ENCODE measurements around the gene KIF21B.
"Not testable (repeated sequence)": the region's sequence is repeated elsewhere in the genome, so short reads cannot be mapped to it uniquely, and the experiment has no call there.

KIF21B gene

GRCh38 chr1:200962631-200963030, 60.9 kb downstream of the KIF21B start:
- no peak overlapping the region for H3K4me3 ChIP-seq (ENCODE audit: low read depth, low read length)
- TF ChIP-seq CTCF (IDR thresholded peaks at IDR 0.05; ENCODE audit: low read depth, low read length, missing control alignments): no peak
- no peak for DNase-seq (ENCODE audit: low read depth)
- in situ Hi-C loops (cut with HindIII; ENCODE audit: low sequenced_read_pairs): loop anchor here (10.0 kb wide), 1 partner anchor 82 kb away; no protein-coding TSS in a partner anchor

GRCh38 chr1:200962151-200962550, 61.4 kb downstream of the KIF21B start:
- in situ Hi-C loops (cut with HindIII; ENCODE audit: low sequenced_read_pairs): loop anchor here (10.0 kb wide), 1 partner anchor 83 kb away; no protein-coding TSS in a partner anchor
- H3K4me3 ChIP-seq (ENCODE audit: low read depth, low read length); DNase-seq (ENCODE audit: low read depth): not testable (repeated sequence)

- in situ Hi-C loops (cut with HindIII; ENCODE audit: low sequenced_read_pairs): loop anchor here (10.0 kb wide), 1 partner anchor 84 kb away; no protein-coding TSS in a partner anchor
- H3K4me3 ChIP-seq (ENCODE audit: low read depth, low read length): no peak overlapping the region
- no peak for DNase-seq (ENCODE audit: low read depth)
- TF ChIP-seq CTCF (IDR thresholded peaks at IDR 0.05; ENCODE audit: low read depth, low read length, missing control alignments): no peak
Observed at GRCh38 chr1:200960948-200961340, 62.6 kb downstream of the KIF21B start.

GRCh38 chr1:200960236-200960947, 63.1 kb downstream of the KIF21B start:
- no peak for TF ChIP-seq CTCF (IDR thresholded peaks at IDR 0.05; ENCODE audit: low read depth, low read length, missing control alignments)
- in situ Hi-C loops (cut with HindIII; ENCODE audit: low sequenced_read_pairs): loop anchor here (10.0 kb wide), 1 partner anchor 84 kb away; no protein-coding TSS in a partner anchor
- DNase-seq (ENCODE audit: low read depth): no peak
- no peak overlapping the region for H3K4me3 ChIP-seq (ENCODE audit: low read depth, low read length)

- no peak overlapping the region for H3K4me3 ChIP-seq (ENCODE audit: low read depth, low read length)
- in situ Hi-C loops (cut with HindIII; ENCODE audit: low sequenced_read_pairs): no loop called here
- TF ChIP-seq CTCF (IDR thresholded peaks at IDR 0.05; ENCODE audit: low read depth, low read length, missing control alignments): no peak
- DNase-seq (ENCODE audit: low read depth): no peak
Observed at GRCh38 chr1:200959411-200959921, 64.0 kb downstream of the KIF21B start.

GRCh38 chr1:200958597-200958996, 64.9 kb downstream of the KIF21B start:
- DNase-seq (ENCODE audit: low read depth): no peak
- no peak overlapping the region for H3K4me3 ChIP-seq (ENCODE audit: low read depth, low read length)
- in situ Hi-C loops (cut with HindIII; ENCODE audit: low sequenced_read_pairs): no loop called here
- TF ChIP-seq CTCF (IDR thresholded peaks at IDR 0.05; ENCODE audit: low read depth, low read length, missing control alignments): no peak

- no peak overlapping the region for H3K4me3 ChIP-seq (ENCODE audit: low read depth, low read length)
- no peak for TF ChIP-seq CTCF (IDR thresholded peaks at IDR 0.05; ENCODE audit: low read depth, low read length, missing control alignments)
- DNase-seq (ENCODE audit: low read depth): no peak
- in situ Hi-C loops (cut with HindIII; ENCODE audit: low sequenced_read_pairs): no loop called here
Observed at GRCh38 chr1:200954434-200954833, 69.1 kb downstream of the KIF21B start.
